ENCODE results near the gene APP.
"Not testable (repeated sequence)": the region's sequence is repeated elsewhere in the genome, so short reads cannot be mapped to it uniquely, and the experiment has no call there.

Gene APP

GRCh38 chr21:26162081-26162480 lies 8.5 kb downstream of the APP start:
- DNase-seq, result no peak

- DNase-seq, result no peak
These were observed 10.7 kb downstream of the APP start for GRCh38 chr21:26159869-26160268.

GRCh38 chr21:26157801-26158200 lies 12.8 kb downstream of the APP start:
- DNase-seq, result no peak

GRCh38 chr21:26154753-26155152 lies 15.8 kb downstream of the APP start:
- DNase-seq, result no peak

GRCh38 chr21:26153758-26154157 lies 16.8 kb downstream of the APP start:
- DNase-seq, result no peak

GRCh38 chr21:26148840-26149354 lies 21.7 kb downstream of the APP start:
- no peak for DNase-seq

GRCh38 chr21:26148071-26148839 lies 22.3 kb downstream of the APP start:
- DNase-seq, result no peak

GRCh38 chr21:26147535-26147934 lies 23.0 kb downstream of the APP start:
- no peak for DNase-seq

- DNase-seq, result no peak
These were observed 23.9 kb downstream of the APP start for GRCh38 chr21:26146681-26147080.

- no peak for DNase-seq
These were observed 26.5 kb downstream of the APP start for GRCh38 chr21:26144031-26144430.

GRCh38 chr21:26142363-26142762 lies 28.2 kb downstream of the APP start:
- DNase-seq, result no peak

- no peak for DNase-seq
These were observed 29.6 kb downstream of the APP start for GRCh38 chr21:26140926-26141325.

GRCh38 chr21:26140164-26140579 lies 30.4 kb downstream of the APP start:
- no peak for DNase-seq

- DNase-seq, result no peak
These were observed 31.8 kb downstream of the APP start for GRCh38 chr21:26138615-26139257.

- no peak for DNase-seq
These were observed 33.0 kb downstream of the APP start for GRCh38 chr21:26137379-26138060.

GRCh38 chr21:26136671-26137070 lies 33.9 kb downstream of the APP start:
- no peak for DNase-seq

GRCh38 chr21:26135520-26135919 lies 35.0 kb downstream of the APP start:
- no peak for DNase-seq

- DNase-seq, result no peak
These were observed 39.0 kb downstream of the APP start for GRCh38 chr21:26131554-26131953.

- DNase-seq, result not testable (repeated sequence)
These were observed 39.5 kb downstream of the APP start for GRCh38 chr21:26131053-26131452.

- DNase-seq, result no peak
These were observed 40.2 kb downstream of the APP start for GRCh38 chr21:26130249-26130881.

GRCh38 chr21:26127918-26128317 lies 42.7 kb downstream of the APP start:
- no peak for DNase-seq

- DNase-seq, result no peak
These were observed 43.3 kb downstream of the APP start for GRCh38 chr21:26127073-26127814.

GRCh38 chr21:26126168-26126553 lies 44.4 kb downstream of the APP start:
- no peak for DNase-seq
